Panc1 (cell line): ENCODE results near the gene PCDHB11. TPM values are rescaled to one million over a fixed set of nuclear protein-coding genes. Genes with fewer than 3 reads are reported as not detected.
"Not testable (repeated sequence)": the region's sequence is repeated elsewhere in the genome, so short reads cannot be mapped to it uniquely, and the experiment has no call there.

Source experiments
- ATAC-seq: fragments of 200-7000 bp; cut with Tn5 transposase; 2 replicates; pipeline ENCODE4 v1.9.1; 2020; ENCODE audit warnings: mild to moderate bottlenecking, moderate library complexity
- BruUV-seq: library from RNA; stranded (reverse); fragments of 400-500 nt; replicated peaks from 2 replicates; lab custom pipeline; 2021; lab: Mats Ljungman, UMichigan
- CTCF ChIA-PET: fragments of 300-600 bp; sonication (Branson Sonifier 250); formaldehyde crosslinking; loops from one replicate; lab custom pipeline; 2022; ENCODE audit warnings: antibody characterized with exemption; lab: Charles Lee
- POLR2A ChIA-PET: fragments of 300-600 bp; sonication (Branson Sonifier 250); formaldehyde crosslinking; loops from one replicate; lab custom pipeline; 2022; ENCODE audit warnings: antibody characterized with exemption; lab: Charles Lee
- DNase-seq: peaks from one replicate; pipeline ENCODE4 v3.0.0-alpha.2; 2010; ENCODE audit warnings: low read depth, low spot score
- H3K27ac ChIP-seq: 2 replicates; pipeline ENCODE4 v1.5.1; 2011; ENCODE audit warnings: mild to moderate bottlenecking, low read length, inconsistent platforms
- H3K27me3 ChIP-seq: fragments of 200-500 bp; sonication (Bioruptor generic); 2 replicates; pipeline ENCODE4 v1.6.0; 2014; ENCODE audit warnings: low read length, inconsistent platforms; ENCODE audit not compliant: control insufficient read depth, insufficient read depth
- H3K36me3 ChIP-seq: fragments of 200-500 bp; sonication (Bioruptor generic); 2 replicates; pipeline ENCODE4 v1.5.1; 2014; ENCODE audit warnings: inconsistent platforms, mild to moderate bottlenecking, low read length, moderate library complexity; ENCODE audit not compliant: control insufficient read depth, insufficient read depth
- H3K4me1 ChIP-seq: 2 replicates; pipeline ENCODE4 v1.5.1; 2011; ENCODE audit warnings: inconsistent platforms, mild to moderate bottlenecking, low read length, moderate library complexity; ENCODE audit not compliant: control insufficient read depth, insufficient read depth
- H3K4me3 ChIP-seq, 2 experiments: 2 replicates each; pipeline ENCODE4 v1.5.1; 2011 to 2012; ENCODE audit warnings: low read depth in 2 of 2, low read length in 2 of 2, mild to moderate bottlenecking in 2 of 2, inconsistent platforms in 1 of 2, moderate library complexity in 1 of 2
- H3K9me3 ChIP-seq: fragments of 200-500 bp; sonication (Bioruptor generic); 2 replicates; pipeline ENCODE4 v1.5.1; 2014; ENCODE audit warnings: low read depth, mild to moderate bottlenecking, inconsistent platforms, low read length, moderate library complexity; ENCODE audit not compliant: control insufficient read depth, insufficient read depth
- in situ Hi-C: cut with HindIII; loops from 2 replicates; pipeline ENCODE4 v1.10.0; 2016; ENCODE audit warnings: low sequenced_read_pairs, low pct_unique_long_range_greater_than_20kb
- intact Hi-C: fragments of 100-400 bp; cut with micrococcal nuclease; formaldehyde crosslinking; loops from one replicate; pipeline ENCODE4 v1.10.0; 2022; ENCODE audit not compliant: unreplicated experiment
- total RNA-seq: library from RNA; stranded (reverse); gene quantifications from one replicate; pipeline ENCODE4 v1.2.1, GENCODE V29; 2021; ENCODE audit not compliant: unreplicated experiment
- TF ChIP-seq, protein P1 (sequence below): fragments of 450-650 bp; IDR thresholded peaks from 2 replicates; pipeline ENCODE4 v1.5.1; 2017; ENCODE audit warnings: mild to moderate bottlenecking
- TF ChIP-seq, protein P2 (sequence below), 2 experiments: IDR thresholded peaks; 2 replicates each; pipeline ENCODE4 v1.6.1; 2011 to 2012; ENCODE audit warnings: low read depth in 2 of 2, control low read depth in 1 of 2, low read length in 1 of 2, mild to moderate bottlenecking in 1 of 2, moderate library complexity in 1 of 2; ENCODE audit not compliant: insufficient read depth in 1 of 2

The PCDHB11 gene
- total RNA-seq, 1 experiment from 2014 or later, result 1.6 TPM

DNA sequence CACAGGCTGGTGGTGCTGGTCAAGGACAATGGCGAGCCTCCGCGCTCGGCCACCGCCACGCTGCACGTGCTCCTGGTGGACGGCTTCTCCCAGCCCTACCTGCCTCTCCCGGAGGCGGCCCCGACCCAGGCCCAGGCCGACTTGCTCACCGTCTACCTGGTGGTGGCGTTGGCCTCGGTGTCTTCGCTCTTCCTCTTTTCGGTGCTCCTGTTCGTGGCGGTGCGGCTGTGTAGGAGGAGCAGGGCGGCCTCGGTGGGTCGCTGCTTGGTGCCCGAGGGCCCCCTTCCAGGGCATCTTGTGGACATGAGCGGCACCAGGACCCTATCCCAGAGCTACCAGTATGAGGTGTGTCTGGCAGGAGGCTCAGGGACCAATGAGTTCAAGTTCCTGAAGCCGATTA is 16.6 kb downstream of the PCDHB11 start:
- H3K9me3 ChIP-seq, result peaks cover 13% of the 10 kb centered on the region; the same call in 1 of the 2 replicates
- ATAC-seq, H3K4me1 ChIP-seq, CTCF ChIA-PET, POLR2A ChIA-PET, DNase-seq, in situ Hi-C loops, H3K27me3 ChIP-seq, H3K4me3 ChIP-seq, intact Hi-C loops, H3K36me3 ChIP-seq, H3K27ac ChIP-seq, BruUV-seq: not testable (repeated sequence)

DNA sequence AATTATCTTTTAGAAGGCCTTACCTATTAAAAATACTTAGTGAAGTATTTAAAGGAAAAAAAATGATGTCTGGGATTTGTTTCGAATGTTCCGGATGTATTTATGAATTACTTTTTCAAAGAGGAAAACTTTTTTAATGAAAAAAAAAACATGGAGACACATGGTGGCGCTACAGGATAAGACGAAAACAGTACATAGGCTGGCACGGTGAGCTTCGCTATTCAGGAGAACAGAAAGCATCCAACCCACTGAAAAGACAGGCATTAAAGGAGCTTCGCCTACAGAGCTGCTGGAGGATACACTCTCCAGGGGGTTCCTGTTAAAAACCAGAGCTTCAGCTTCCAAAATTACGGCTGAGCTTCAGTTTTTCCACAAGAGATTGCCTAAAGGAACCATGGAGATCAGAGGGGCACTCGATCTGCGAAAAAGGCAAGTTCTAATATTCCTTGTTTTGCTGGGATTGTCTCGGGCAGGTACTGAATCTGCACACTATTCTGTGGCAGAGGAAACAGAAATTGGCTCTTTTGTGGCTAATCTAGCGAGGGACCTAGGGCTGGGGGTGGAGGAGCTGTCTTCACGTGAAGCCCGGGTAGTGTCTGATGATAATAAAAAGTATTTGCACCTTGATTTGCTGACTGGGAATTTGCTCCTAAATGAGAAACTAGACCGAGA is 23.8 kb downstream of the PCDHB11 start, which contains the start of gene PCDHB14:
TSS of gene PCDHB14 (plus strand) at position 232 of the 672 bp plus-strand sequence. CDS start at position 395, 163 bp downstream.
- Histone ChIP-seq H3K27ac (no peak within 1 kb of the TSS), H3K36me3 (no peaks in the 10 kb centered on the region), H3K4me1 (no peaks in the 10 kb centered on the region), H3K4me3 (peak within 1 kb of the TSS; percentile 35 to 51), H3K27me3 (peaks cover 3% of the 10 kb centered on the region; the same call in 1 of the 2 replicates), H3K9me3 (peaks cover 11% of the 10 kb centered on the region; the same call in 1 of the 2 replicates)
- CTCF ChIA-PET, result interaction anchor here (0.6 to 2.1 kb wide), 16 partner anchors 17 to 395 kb away, joined by 3 to 12 read pairs (median 4); partner anchors contain the start of genes DIAPH1, PCDHB10, PCDHB11 and PCDHB2
- in situ Hi-C loops (no loop called here), intact Hi-C loops (loop anchor here (5.0 kb wide), 2 partner anchors 189 to 339 kb away; partner anchors contain the start of gene PCDHGA10)
- DNase-seq (peak; percentile 22), ATAC-seq (peak; percentile 94)
- no TSS peak for BruUV-seq
- TF ChIP-seq, protein P1, sequence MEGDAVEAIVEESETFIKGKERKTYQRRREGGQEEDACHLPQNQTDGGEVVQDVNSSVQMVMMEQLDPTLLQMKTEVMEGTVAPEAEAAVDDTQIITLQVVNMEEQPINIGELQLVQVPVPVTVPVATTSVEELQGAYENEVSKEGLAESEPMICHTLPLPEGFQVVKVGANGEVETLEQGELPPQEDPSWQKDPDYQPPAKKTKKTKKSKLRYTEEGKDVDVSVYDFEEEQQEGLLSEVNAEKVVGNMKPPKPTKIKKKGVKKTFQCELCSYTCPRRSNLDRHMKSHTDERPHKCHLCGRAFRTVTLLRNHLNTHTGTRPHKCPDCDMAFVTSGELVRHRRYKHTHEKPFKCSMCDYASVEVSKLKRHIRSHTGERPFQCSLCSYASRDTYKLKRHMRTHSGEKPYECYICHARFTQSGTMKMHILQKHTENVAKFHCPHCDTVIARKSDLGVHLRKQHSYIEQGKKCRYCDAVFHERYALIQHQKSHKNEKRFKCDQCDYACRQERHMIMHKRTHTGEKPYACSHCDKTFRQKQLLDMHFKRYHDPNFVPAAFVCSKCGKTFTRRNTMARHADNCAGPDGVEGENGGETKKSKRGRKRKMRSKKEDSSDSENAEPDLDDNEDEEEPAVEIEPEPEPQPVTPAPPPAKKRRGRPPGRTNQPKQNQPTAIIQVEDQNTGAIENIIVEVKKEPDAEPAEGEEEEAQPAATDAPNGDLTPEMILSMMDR, result peak; percentile 72
- TF ChIP-seq, protein P2, sequence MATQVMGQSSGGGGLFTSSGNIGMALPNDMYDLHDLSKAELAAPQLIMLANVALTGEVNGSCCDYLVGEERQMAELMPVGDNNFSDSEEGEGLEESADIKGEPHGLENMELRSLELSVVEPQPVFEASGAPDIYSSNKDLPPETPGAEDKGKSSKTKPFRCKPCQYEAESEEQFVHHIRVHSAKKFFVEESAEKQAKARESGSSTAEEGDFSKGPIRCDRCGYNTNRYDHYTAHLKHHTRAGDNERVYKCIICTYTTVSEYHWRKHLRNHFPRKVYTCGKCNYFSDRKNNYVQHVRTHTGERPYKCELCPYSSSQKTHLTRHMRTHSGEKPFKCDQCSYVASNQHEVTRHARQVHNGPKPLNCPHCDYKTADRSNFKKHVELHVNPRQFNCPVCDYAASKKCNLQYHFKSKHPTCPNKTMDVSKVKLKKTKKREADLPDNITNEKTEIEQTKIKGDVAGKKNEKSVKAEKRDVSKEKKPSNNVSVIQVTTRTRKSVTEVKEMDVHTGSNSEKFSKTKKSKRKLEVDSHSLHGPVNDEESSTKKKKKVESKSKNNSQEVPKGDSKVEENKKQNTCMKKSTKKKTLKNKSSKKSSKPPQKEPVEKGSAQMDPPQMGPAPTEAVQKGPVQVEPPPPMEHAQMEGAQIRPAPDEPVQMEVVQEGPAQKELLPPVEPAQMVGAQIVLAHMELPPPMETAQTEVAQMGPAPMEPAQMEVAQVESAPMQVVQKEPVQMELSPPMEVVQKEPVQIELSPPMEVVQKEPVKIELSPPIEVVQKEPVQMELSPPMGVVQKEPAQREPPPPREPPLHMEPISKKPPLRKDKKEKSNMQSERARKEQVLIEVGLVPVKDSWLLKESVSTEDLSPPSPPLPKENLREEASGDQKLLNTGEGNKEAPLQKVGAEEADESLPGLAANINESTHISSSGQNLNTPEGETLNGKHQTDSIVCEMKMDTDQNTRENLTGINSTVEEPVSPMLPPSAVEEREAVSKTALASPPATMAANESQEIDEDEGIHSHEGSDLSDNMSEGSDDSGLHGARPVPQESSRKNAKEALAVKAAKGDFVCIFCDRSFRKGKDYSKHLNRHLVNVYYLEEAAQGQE (IDR thresholded peaks at IDR 0.05; ENCODE audit: insufficient read depth in 1 of 2, low read depth in 2 of 2, low read length in 1 of 2), result no peak
- POLR2A ChIA-PET, result interaction anchor here (0.5 kb wide), 1 partner anchor 335 kb away, joined by 3 read pairs; no protein-coding TSS in a partner anchor

DNA sequence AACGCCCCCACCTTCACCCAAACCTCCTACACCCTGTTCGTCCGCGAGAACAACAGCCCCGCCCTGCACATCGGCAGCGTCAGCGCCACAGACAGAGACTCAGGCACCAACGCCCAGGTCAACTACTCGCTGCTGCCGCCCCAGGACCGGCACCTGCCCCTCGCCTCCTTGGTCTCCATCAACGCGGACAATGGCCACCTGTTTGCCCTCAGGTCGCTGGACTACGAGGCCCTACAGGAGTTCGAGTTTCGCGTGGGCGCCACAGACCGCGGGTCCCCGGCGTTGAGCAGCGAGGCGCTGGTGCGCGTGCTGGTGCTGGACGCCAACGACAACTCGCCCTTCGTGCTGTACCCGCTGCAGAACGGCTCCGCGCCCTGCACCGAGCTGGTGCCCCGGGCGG is 25.4 kb downstream of the PCDHB11 start:
- BruUV-seq, CTCF ChIA-PET, H3K36me3 ChIP-seq, ATAC-seq, H3K27ac ChIP-seq, in situ Hi-C loops, POLR2A ChIA-PET, H3K4me1 ChIP-seq, DNase-seq, H3K9me3 ChIP-seq, H3K27me3 ChIP-seq, H3K4me3 ChIP-seq: not testable (repeated sequence)
- intact Hi-C loops, result loop anchor here (5.0 kb wide), 2 partner anchors 187 to 337 kb away; partner anchors contain the start of gene PCDHGA10

DNA sequence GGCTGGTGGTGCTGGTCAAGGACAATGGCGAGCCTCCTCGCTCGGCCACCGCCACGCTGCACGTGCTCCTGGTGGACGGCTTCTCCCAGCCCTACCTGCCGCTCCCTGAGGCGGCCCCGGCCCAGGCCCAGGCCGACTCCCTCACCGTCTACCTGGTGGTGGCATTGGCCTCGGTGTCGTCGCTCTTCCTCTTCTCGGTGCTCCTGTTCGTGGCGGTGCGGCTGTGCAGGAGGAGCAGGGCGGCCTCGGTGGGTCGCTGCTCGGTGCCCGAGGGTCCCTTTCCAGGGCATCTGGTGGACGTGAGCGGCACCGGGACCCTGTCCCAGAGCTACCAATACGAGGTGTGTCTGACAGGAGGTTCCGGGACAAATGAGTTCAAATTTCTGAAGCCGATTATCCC is 26.0 kb downstream of the PCDHB11 start:
- intact Hi-C loops, in situ Hi-C loops, DNase-seq, H3K9me3 ChIP-seq, CTCF ChIA-PET, H3K36me3 ChIP-seq, ATAC-seq, H3K4me3 ChIP-seq, BruUV-seq, H3K27ac ChIP-seq, H3K27me3 ChIP-seq, H3K4me1 ChIP-seq: not testable (repeated sequence)
- POLR2A ChIA-PET, result interaction anchor here (0.6 kb wide), 1 partner anchor 29 kb away, joined by 3 read pairs; no protein-coding TSS in a partner anchor
